GM12878 (cell line): ENCODE measurements around the gene DMXL2. TPM values are rescaled to one million over a fixed set of nuclear protein-coding genes. Genes with fewer than 3 reads are reported as not detected.

ENCODE experiments used
- ATAC-seq: fragments of 200-7000 bp; cut with Tn5 transposase; 3 replicates; pipeline ENCODE4 v1.9.1; 2020; ENCODE audit warnings: mild to moderate bottlenecking, moderate library complexity
- BruUV-seq: library from RNA; stranded (reverse); fragments of 400-500 nt; replicated peaks from 2 replicates; lab custom pipeline; 2021; lab: Mats Ljungman, UMichigan
- CTCF ChIA-PET: fragments of 300-600 bp; sonication (Branson Sonifier 250); formaldehyde crosslinking; extraction: SDS; loops from one replicate; lab custom pipeline; 2021; ENCODE audit warnings: inconsistent platforms; lab: Yijun Ruan, JAX
- POLR2A ChIA-PET: fragments of 350-600 bp; formaldehyde crosslinking; extraction: SDS; loops from one replicate; lab custom pipeline; 2021; ENCODE audit warnings: inconsistent platforms; lab: Charles Lee
- RAD21 ChIA-PET: fragments of 300-600 bp; sonication (Branson Sonifier 250); formaldehyde crosslinking; loops from one replicate; lab custom pipeline; 2023; ENCODE audit warnings: antibody characterized with exemption; ENCODE audit not compliant: unreplicated experiment; lab: Charles Lee
- SMC1A ChIA-PET: fragments of 300-600 bp; sonication (Branson Sonifier 250); formaldehyde crosslinking; loops from one replicate; lab custom pipeline; 2023; ENCODE audit not compliant: unreplicated experiment, uncharacterized antibody; lab: Charles Lee
- DNase-seq: peaks from one replicate; pipeline ENCODE4 v3.0.0-alpha.2; 2011; ENCODE audit warnings: low read depth, low spot score
- FAIRE-seq: peaks from 3 replicates; lab custom pipeline; 2011; peaks lifted over from hg19 to GRCh38; lab: Jason Lieb, UNC
- H2AFZ ChIP-seq: 2 replicates; pipeline ENCODE4 v1.6.0; 2011; ENCODE audit warnings: low read depth, low read length, control low read depth; ENCODE audit not compliant: control insufficient read depth
- H3K27ac ChIP-seq: 2 replicates; pipeline ENCODE4 v1.5.1; 2011; ENCODE audit warnings: control low read depth; ENCODE audit not compliant: control insufficient read depth, insufficient read depth
- H3K27me3 ChIP-seq, 2 experiments: replicated peaks in 1 of 2; 2 replicates each; pipeline versions ENCODE4 v1.6.0 to v1.6.1; 2011; ENCODE audit warnings: low read length in 1 of 2; ENCODE audit not compliant: control insufficient read depth in 2 of 2, insufficient read depth in 2 of 2
- H3K36me3 ChIP-seq, 2 experiments: 2 replicates each; pipeline ENCODE4 v1.5.1; 2011; ENCODE audit warnings: low read length in 1 of 2; ENCODE audit not compliant: control insufficient read depth in 2 of 2, insufficient read depth in 2 of 2
- H3K4me1 ChIP-seq: 2 replicates; pipeline ENCODE4 v1.6.1; 2011; ENCODE audit warnings: mild to moderate bottlenecking, low read length, moderate library complexity, mixed read lengths; ENCODE audit not compliant: control insufficient read depth, insufficient read depth
- H3K4me2 ChIP-seq: 2 replicates; pipeline ENCODE4 v1.6.0; 2011; ENCODE audit warnings: control low read depth; ENCODE audit not compliant: control insufficient read depth, insufficient read depth
- H3K4me3 ChIP-seq: fragments of 200-600 bp; sonication (generic); 2 replicates; pipeline ENCODE4 v1.5.1; 2016
- H3K79me2 ChIP-seq: 2 replicates; pipeline ENCODE4 v1.6.0; 2011; ENCODE audit warnings: low read length; ENCODE audit not compliant: control insufficient read depth, insufficient read depth
- H3K9ac ChIP-seq: 2 replicates; pipeline ENCODE4 v1.8.0; 2011; ENCODE audit warnings: low read length, control low read depth, mixed read lengths; ENCODE audit not compliant: control insufficient read depth, insufficient read depth
- H3K9me3 ChIP-seq: replicated peaks from 3 replicates; pipeline ENCODE4 v1.5.1; 2011; ENCODE audit warnings: mild to moderate bottlenecking, low read length; ENCODE audit not compliant: control insufficient read depth, insufficient read depth
- H4K20me1 ChIP-seq: 2 replicates; pipeline ENCODE4 v1.6.0; 2011; ENCODE audit not compliant: control insufficient read depth, insufficient read depth
- BHLHE40 ChIP-seq, 2 experiments: fragments of 450-650 bp in 1 of 2; IDR thresholded peaks; 2 replicates each; pipeline ENCODE4 v1.6.1; 2011 to 2017; ENCODE audit warnings: low read depth in 2 of 2, borderline replicate concordance in 1 of 2, improper control_type of control experiment in 1 of 2, low read length in 1 of 2, mild to moderate bottlenecking in 1 of 2
- CREM ChIP-seq: IDR thresholded peaks from 2 replicates; pipeline ENCODE4 v1.6.1; 2014; ENCODE audit warnings: antibody characterized with exemption, low read depth
- PBX3 ChIP-seq: IDR thresholded peaks from 2 replicates; pipeline ENCODE4 v1.6.1; 2011; ENCODE audit warnings: mild to moderate bottlenecking, low read depth, low read length, moderate library complexity; ENCODE audit not compliant: insufficient replicate concordance
- RFX5 ChIP-seq: IDR thresholded peaks from 2 replicates; pipeline ENCODE4 v1.6.1; 2011; ENCODE audit warnings: low read depth, low read length, improper control_type of control experiment
- SIN3A ChIP-seq: IDR thresholded peaks from 2 replicates; pipeline ENCODE4 v1.6.1; 2012; ENCODE audit warnings: low read depth, low read length, improper control_type of control experiment
- SMAD1 ChIP-seq: fragments of 450-650 bp; IDR thresholded peaks from 2 replicates; pipeline ENCODE4 v1.6.1; 2018; ENCODE audit warnings: mild to moderate bottlenecking, low read depth; ENCODE audit not compliant: partially characterized antibody
- SREBF2 ChIP-seq: IDR thresholded peaks from 2 replicates; pipeline ENCODE4 v1.6.1; 2012; ENCODE audit warnings: mild to moderate bottlenecking, low read length
- ZBTB40 ChIP-seq: fragments of 450-650 bp; IDR thresholded peaks from 2 replicates; pipeline ENCODE4 v1.6.1; 2016; ENCODE audit warnings: mild to moderate bottlenecking, moderate library complexity, borderline replicate concordance
- ZNF217 ChIP-seq: fragments of 450-650 bp; IDR thresholded peaks from 2 replicates; pipeline ENCODE4 v1.6.1; 2017; ENCODE audit warnings: antibody characterized with exemption, mild to moderate bottlenecking
- ZZZ3 ChIP-seq: IDR thresholded peaks from 2 replicates; pipeline ENCODE4 v1.6.1; 2011; ENCODE audit warnings: low read depth; ENCODE audit not compliant: control insufficient read depth, insufficient read length
- WGBS: methylation state at CpG from one replicate; pipeline ENCODE4 v1.1.6; 2016; ENCODE audit warnings: low lambda C conversion rate; ENCODE audit not compliant: insufficient replicate concordance, insufficient coverage; ENCODE audit errors: missing lambda C conversion rate; 5-methylcytosine and 5-hydroxymethylcytosine counted together
- in situ Hi-C: fragments of 300-500 bp; cut with MboI; formaldehyde crosslinking; loops from 9 replicates; pipeline ENCODE4 v1.14.3; 2018; ENCODE audit warnings: mixed read lengths
- intact Hi-C: fragments of 100-400 bp; cut with micrococcal nuclease; formaldehyde crosslinking; loops from one replicate; pipeline ENCODE4 v1.14.2; 2022; ENCODE audit not compliant: unreplicated experiment
- polyA plus RNA-seq, 11 experiments: library from polyadenylated mRNA; depleted of rRNA in 4 of 11; unstranded in 6 of 11; stranded (reverse) in 5 of 11; fragments of >200 nt; fragmentation: Nextera tagmentation in 4 of 11; fragmentation: Illumina TruSeq in 1 of 11; extraction: Ambion mirVana in 4 of 11; extraction: Trizol in 1 of 11; gene quantifications; 1 replicate in 1 of 11; 2 replicates in 10 of 11; pipeline versions ENCODE4 v1.2.1 to v1.2.3, GENCODE V29; 2011 to 2016; ENCODE audit warnings: inconsistent platforms in 2 of 11, missing spikeins in 2 of 11, low read depth in 1 of 11
- total RNA-seq, 4 experiments: library from RNA; depleted of rRNA in 3 of 4; stranded (reverse); fragments of >200 nt in 3 of 4; fragmentation: Illumina TruSeq in 1 of 4; extraction: Trizol in 1 of 4; gene quantifications; 2 replicates each; pipeline versions ENCODE4 v1.2.1 to v1.2.3, GENCODE V29; 2013 to 2021

Gene DMXL2
- total and polyA plus RNA-seq, 10 of the 15 experiments (the other 5 are each of a cell fraction or from before 2014, with no cell fraction given): 8.5 to 32.1 (median 22.0) TPM

GRCh38 chr15:51652084-51652668 is 29.6 kb upstream of the DMXL2 start:
- H3K79me2 ChIP-seq: no peaks in the 10 kb centered on the region
- CTCF ChIA-PET: interaction anchor here (1.3 to 7.6 kb wide), 5 partner anchors 73 to 123 kb away, joined by 3 to 314 read pairs (median 17); partner anchors contain the start of gene LYSMD2
- no peak overlapping the region for H3K4me2 ChIP-seq
- WGBS: 90% methylated on average over 5 of the region's 5 CpGs
- H3K36me3 ChIP-seq: no peaks in the 10 kb centered on the region
- H3K27ac ChIP-seq: no peak overlapping the region
- H3K4me1 ChIP-seq: peaks cover 2% of the 10 kb centered on the region; the same call in 1 of the 2 replicates
- SMC1A ChIA-PET: interaction anchor here (3.5 to 9.1 kb wide), 2 partner anchors 80 to 123 kb away, joined by 52 to 170 read pairs; no protein-coding TSS in a partner anchor
- no peak overlapping the region for H2AFZ ChIP-seq
- no peak for ATAC-seq
- intact Hi-C loops (no loop called here), in situ Hi-C loops (no loop called here)
- peak; percentile 23 for FAIRE-seq
- no TSS peak for BruUV-seq
- POLR2A ChIA-PET: no interaction called here
- no peak overlapping the region for H3K9ac ChIP-seq
- no peak overlapping the region for H3K4me3 ChIP-seq
- H4K20me1 ChIP-seq: no peaks in the 10 kb centered on the region
- DNase-seq: no peak
- H3K9me3 ChIP-seq: no peaks in the 10 kb centered on the region
- H3K27me3 ChIP-seq: 0 out of 4 replicates have a peak, but pooled peaks cover 0 to 2% of the 10 kb centered on the region in 2 experiments
- RAD21 ChIA-PET: interaction anchor here (0.9 to 6.3 kb wide), 2 partner anchors 82 to 121 kb away, joined by 3 to 232 read pairs; no protein-coding TSS in a partner anchor
- no peak for TF ChIP-seq PBX3
- TF ChIP-seq SREBF2: no peak
- TF ChIP-seq ZBTB40: no peak
- TF ChIP-seq BHLHE40 (IDR thresholded peaks at IDR 0.05; ENCODE audit: borderline replicate concordance in 1 of 2, low read depth in 2 of 2, low read length in 1 of 2): no peak
- TF ChIP-seq ZNF217: no peak
- no peak for TF ChIP-seq SMAD1
- TF ChIP-seq CREM: no peak
- TF ChIP-seq SIN3A: no peak
- TF ChIP-seq RFX5: no peak
- no peak for TF ChIP-seq ZZZ3
